Neural cell (in vitro differentiated cells): ENCODE data around the gene SEC23IP.

Source experiments
- EP300 ChIP-seq: fragments of 450-650 bp; conservative IDR thresholded peaks from 2 replicates; pipeline ENCODE4 v1.6.1; 2014; ENCODE audit warnings: antibody characterized with exemption, mild to moderate bottlenecking, moderate library complexity; ENCODE audit not compliant: poor library complexity, severe bottlenecking
- EZH2 ChIP-seq: fragments of 200-600, 300-800 bp; shearing (Covaris generic), sonication (generic); IDR thresholded peaks from 2 replicates; pipeline ENCODE4 v1.6.1; 2014; ENCODE audit warnings: antibody characterized with exemption, low read length, borderline replicate concordance, mild to moderate bottlenecking; ENCODE audit not compliant: insufficient read depth, poor library complexity, severe bottlenecking
- MXI1 ChIP-seq: fragments of 450-650 bp; conservative IDR thresholded peaks from 2 replicates; pipeline ENCODE4 v1.6.1; 2014; ENCODE audit warnings: antibody characterized with exemption, mild to moderate bottlenecking; ENCODE audit not compliant: poor library complexity, severe bottlenecking
- POLR2AphosphoS5 ChIP-seq: IDR thresholded peaks from 2 replicates; pipeline ENCODE4 v1.6.1; 2012
- RAD21 ChIP-seq: fragments of 450-650 bp; conservative IDR thresholded peaks from 2 replicates; pipeline ENCODE4 v1.6.1; 2014; ENCODE audit warnings: antibody characterized with exemption, mild to moderate bottlenecking, moderate library complexity
- SMC3 ChIP-seq: fragments of 450-650 bp; conservative IDR thresholded peaks from 2 replicates; pipeline ENCODE4 v1.6.1; 2014; ENCODE audit warnings: antibody characterized with exemption, mild to moderate bottlenecking, moderate library complexity; ENCODE audit not compliant: poor library complexity
- TF ChIP-seq, protein P1 (sequence below): fragments of 450-650 bp; IDR thresholded peaks from 2 replicates; pipeline ENCODE4 v1.5.1; 2014; ENCODE audit warnings: antibody characterized with exemption, mild to moderate bottlenecking, moderate library complexity; ENCODE audit not compliant: poor library complexity, severe bottlenecking
- TF ChIP-seq, protein P2 (sequence below): IDR thresholded peaks from 2 replicates; pipeline ENCODE4 v1.6.1; 2012; ENCODE audit warnings: borderline replicate concordance

DNA sequence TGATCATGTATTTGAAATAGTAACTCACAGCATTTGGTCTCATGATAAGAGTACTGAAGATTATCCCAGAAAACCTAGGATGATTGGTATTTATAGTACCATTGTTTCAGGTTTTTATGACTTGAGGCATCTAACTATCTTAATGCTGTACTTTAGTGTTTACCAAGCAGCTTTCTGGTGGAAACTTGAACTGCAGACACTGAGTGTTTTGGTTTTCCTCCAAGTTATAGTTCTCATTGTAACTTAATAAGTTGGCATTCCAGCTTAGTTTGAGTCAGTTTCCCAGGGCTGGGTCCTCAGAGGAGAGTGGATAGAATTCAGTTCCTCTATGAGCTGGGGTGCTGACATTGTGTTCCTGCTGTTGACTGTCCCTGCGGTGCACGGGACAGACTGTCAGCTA lies 50.4 kb downstream of the SEC23IP start:
- TF ChIP-seq, protein P1, sequence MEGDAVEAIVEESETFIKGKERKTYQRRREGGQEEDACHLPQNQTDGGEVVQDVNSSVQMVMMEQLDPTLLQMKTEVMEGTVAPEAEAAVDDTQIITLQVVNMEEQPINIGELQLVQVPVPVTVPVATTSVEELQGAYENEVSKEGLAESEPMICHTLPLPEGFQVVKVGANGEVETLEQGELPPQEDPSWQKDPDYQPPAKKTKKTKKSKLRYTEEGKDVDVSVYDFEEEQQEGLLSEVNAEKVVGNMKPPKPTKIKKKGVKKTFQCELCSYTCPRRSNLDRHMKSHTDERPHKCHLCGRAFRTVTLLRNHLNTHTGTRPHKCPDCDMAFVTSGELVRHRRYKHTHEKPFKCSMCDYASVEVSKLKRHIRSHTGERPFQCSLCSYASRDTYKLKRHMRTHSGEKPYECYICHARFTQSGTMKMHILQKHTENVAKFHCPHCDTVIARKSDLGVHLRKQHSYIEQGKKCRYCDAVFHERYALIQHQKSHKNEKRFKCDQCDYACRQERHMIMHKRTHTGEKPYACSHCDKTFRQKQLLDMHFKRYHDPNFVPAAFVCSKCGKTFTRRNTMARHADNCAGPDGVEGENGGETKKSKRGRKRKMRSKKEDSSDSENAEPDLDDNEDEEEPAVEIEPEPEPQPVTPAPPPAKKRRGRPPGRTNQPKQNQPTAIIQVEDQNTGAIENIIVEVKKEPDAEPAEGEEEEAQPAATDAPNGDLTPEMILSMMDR = no peak
- TF ChIP-seq EZH2 (no peak), RAD21 (no peak), POLR2AphosphoS5 (no peak), SMC3 (no peak), EP300 (no peak), MXI1 (no peak)
- TF ChIP-seq, protein P2, sequence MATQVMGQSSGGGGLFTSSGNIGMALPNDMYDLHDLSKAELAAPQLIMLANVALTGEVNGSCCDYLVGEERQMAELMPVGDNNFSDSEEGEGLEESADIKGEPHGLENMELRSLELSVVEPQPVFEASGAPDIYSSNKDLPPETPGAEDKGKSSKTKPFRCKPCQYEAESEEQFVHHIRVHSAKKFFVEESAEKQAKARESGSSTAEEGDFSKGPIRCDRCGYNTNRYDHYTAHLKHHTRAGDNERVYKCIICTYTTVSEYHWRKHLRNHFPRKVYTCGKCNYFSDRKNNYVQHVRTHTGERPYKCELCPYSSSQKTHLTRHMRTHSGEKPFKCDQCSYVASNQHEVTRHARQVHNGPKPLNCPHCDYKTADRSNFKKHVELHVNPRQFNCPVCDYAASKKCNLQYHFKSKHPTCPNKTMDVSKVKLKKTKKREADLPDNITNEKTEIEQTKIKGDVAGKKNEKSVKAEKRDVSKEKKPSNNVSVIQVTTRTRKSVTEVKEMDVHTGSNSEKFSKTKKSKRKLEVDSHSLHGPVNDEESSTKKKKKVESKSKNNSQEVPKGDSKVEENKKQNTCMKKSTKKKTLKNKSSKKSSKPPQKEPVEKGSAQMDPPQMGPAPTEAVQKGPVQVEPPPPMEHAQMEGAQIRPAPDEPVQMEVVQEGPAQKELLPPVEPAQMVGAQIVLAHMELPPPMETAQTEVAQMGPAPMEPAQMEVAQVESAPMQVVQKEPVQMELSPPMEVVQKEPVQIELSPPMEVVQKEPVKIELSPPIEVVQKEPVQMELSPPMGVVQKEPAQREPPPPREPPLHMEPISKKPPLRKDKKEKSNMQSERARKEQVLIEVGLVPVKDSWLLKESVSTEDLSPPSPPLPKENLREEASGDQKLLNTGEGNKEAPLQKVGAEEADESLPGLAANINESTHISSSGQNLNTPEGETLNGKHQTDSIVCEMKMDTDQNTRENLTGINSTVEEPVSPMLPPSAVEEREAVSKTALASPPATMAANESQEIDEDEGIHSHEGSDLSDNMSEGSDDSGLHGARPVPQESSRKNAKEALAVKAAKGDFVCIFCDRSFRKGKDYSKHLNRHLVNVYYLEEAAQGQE = no peak
